GM18511 (cell line): ENCODE data around the gene LIMS2.
A peak's percentile ranks its signal among the peaks of the same experiment; 100 is the strongest.

ENCODE experiments used
- ATAC-seq: cut with Tn5 transposase; IDR thresholded peaks from one replicate; pipeline ENCODE4 v1.9.1; 2021; ENCODE audit warnings: mild to moderate bottlenecking, moderate library complexity; ENCODE audit not compliant: unreplicated experiment

LIMS2 gene

DNA sequence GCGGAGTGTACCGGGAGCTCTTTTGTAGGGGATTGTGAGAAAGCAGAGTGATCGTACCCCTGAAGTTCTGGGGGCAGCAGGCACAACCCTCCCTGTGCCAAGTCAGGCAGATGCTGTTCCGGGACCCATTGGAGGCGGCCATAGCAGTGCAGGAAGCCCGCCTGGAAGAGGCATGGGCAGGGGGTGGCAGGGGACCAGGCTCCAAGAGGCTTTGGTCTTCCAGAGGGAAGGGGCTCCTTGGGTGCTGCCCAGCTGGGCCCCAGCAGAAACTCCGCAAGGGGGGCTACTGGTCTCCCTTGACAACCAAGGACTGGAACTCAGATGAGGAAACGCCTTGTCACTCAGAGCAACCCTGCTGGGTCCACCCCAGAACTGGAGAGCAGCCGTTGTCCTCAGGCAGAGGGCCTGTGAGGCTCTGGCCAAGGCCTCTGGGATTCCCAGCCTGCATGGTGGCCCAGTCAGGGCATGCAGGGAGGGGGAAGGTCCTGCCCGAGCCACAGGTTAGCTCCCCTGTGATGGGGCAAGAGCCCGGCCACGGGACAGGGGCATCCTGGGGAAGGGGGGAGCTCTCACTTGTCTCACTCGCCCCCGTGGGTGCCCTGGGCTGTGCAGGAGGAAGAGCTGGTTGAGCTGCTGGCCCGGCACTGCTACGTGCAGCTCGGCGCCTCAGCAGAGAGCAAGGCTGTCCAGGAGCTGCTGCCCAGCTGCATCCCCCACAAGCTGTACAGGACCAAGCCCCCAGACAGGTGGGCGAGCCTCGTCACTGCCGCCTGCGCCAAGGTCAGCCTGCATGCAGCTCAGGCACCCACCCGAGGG, 50.4 kb downstream of the LIMS2 start:
- no peak for ATAC-seq

DNA sequence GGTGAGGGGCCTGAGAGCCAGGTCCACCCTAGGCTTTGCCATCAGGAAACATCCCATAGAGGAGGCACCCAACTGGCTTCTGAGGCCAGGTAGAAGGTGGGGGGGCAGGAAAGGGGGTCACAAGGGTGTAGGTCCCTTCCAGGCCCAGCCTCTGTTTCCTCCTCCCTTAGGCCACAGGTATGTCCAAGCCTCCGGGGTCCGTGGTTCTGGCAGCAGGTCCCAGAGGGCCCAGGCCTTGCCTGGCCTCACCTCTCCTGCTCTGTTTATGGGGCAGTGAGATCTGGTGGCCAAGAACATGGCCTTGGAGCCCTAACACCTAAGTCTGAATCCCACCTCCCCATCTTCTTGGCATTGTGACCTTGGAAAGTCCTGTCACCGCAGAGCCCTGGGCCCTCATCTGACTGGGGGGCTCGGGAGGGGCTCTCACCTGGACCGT, 51.0 kb downstream of the LIMS2 start:
- no peak for ATAC-seq

DNA sequence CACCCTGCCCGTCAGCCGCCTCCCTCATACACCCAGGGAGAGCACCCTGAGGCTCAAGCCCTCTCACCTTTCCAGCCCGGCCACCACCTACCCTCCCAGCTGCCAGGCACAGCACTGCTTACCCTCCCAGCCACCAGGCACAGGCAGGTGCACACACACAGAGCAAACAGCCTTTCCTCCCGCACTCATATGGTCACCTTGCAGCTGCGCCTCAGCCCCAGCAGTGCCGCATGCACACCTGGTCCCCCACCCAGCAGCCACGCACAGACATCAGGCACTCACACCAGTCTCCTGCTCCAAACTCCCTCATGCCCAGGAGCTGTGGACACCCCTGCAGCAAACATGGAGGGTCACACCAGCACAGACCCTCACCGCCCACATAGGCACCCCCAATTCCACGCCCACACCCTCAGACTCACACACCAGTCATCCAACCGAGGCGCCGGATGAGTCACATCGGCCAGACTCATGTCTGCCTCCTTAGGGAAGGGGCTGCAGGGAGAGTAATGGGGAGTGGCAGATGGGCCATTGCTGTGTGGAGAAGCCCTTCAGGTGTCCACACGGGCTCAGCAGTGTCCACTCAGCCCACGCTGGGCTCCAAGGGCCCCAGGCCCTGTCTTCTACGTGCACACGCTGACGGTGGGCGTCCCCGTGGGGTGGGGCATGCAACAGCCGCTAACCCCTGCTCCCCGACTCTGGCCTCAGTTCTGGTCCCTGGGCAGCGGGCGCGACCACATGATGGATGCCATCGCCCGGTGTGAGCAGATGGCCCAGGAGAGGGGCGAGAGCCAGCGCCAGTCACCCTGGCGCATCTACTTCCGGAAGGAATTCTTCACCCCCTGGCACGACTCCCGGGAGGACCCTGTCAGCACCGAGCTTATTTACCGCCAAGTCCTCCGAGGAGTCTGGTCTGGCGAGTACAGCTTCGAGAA, 51.7 kb downstream of the LIMS2 start:
- ATAC-seq = no peak

DNA sequence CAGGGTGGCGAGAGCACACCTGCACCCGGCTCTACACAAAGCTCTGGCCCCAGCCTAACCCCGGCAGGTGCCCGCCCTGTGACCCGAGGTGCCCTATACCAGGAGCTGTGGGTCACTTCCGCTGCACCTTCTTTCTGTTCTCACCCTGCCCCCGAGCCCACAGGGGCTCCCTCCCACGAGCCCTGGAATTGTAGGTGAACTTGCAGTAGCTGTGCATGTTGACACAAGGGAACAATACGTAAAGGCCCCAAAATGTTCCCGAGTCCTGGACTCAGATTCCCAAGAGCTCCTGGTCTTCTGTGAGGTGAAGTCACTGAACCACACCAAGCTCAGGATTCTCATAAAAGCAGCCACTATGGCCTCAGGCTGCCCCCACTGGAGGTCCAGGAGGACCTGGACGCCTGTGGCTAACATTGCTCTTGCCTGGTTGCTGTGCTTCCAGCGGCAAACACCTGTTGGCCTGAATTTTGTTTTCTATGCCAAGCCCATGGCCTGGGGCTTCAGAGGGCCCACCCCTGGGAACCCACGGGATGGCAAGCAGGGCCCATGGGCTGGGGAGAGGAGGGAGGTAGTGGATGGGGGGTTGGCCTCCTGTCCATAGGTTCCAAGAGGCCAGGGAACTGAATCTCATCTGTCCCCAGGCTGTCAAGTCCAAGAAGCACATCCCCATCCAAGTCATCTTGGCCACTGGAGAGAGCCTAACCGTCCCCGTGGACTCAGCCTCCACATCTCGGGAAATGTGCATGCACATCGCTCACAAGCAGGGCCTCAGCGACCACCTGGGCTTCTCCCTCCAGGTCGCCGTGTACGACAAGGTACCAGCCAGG, 52.6 kb downstream of the LIMS2 start:
- no peak for ATAC-seq

DNA sequence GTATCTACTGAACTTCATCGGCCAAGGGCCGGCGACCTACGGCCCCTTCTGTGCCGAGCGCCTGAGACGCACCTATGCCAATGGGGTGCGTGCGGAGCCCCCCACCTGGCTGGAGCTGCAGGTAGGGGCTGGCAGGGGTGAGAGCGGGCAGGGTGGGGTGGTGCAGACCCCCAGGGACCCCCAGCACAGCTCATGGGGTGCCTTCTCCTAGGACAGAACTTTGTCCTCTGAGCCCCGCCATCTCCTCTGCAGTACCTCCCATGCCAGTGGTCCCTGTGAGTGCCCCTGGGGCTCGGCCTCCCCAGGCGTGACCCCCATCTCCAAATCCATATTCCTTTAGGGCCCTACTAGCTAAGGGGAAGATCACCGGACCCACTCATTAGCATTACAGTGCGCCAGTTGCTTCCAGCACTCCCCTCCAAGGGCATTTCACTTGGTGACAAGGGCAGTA, 53.3 kb downstream of the LIMS2 start:
- ATAC-seq = no peak

DNA sequence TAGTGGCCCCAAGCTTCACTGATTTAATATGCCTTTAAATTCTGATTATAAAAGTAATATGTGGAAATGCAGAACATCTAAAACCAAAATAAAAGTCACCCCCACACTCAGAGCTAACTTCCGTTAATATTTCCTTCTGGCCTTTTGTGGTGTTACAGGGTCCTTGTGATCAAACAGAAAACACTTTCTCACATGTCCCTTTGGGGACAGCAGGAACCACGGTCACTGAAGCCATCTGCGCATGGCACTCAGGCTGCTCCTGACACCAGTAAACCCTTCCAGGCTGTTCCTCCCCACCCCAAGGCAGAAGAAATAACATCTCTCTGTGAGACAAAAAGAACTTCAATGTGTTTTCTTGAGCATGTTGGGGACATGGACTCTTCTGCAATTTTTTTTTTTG, 54.5 kb downstream of the LIMS2 start:
- ATAC-seq = no peak

DNA sequence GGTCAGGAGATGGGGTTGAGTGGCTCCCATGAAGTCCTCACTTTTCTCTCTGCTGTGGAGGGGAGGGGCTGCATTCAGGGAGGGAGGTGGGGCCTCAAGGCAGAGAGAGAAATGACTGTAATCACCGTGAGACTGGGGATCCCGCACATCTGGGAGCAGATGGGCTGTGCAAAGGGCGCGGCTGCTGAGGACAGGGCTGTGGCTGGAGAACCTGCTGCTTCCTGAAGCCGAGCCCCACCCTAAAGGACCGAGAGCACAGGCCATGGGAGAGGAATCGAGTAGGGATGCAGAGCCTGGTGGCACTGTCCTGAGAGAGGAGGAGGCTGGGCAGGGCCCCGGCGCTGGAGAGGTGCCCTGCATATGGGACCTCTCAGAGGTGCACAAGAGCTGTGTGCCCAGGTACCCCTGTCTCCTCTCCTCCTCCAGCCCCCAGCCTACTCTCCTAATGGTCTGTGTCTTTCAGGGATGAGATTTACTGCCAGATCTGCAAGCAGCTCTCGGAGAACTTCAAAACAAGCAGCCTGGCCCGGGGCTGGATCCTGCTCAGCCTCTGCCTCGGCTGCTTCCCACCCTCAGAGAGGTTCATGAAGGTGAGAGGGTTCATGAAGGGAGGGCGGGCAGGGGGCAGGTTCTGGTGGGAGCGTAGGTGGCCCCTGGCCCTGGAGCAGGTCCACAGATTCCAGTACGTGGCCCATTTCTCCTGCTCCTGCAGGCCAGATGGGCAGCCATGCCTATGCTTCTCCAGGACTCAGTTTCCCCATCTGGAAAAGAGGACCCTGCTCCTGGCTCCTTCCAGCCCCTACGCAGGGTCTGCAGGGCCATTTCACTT, 55.2 kb downstream of the LIMS2 start:
- peak; percentile 51 for ATAC-seq

DNA sequence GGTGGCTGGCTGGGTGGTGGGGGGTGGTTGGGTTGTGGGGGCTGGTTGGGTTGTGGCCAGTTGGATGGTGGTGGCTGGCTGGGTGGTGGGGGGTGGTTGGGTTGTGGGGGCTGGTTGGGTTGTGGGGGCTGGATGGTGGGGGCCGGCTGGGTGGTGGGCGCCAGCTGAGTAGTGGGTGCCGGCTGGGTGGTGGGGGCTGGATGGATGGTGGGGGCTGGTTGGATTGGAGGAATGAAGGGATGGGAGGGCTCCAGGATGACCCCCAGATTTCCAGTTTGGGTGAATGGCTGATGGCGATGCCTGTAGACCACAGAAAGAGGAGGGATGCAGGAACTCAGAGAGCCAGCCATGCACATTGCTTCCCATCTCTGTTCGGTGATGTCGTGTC, 56.1 kb downstream of the LIMS2 start:
- no peak for ATAC-seq

DNA sequence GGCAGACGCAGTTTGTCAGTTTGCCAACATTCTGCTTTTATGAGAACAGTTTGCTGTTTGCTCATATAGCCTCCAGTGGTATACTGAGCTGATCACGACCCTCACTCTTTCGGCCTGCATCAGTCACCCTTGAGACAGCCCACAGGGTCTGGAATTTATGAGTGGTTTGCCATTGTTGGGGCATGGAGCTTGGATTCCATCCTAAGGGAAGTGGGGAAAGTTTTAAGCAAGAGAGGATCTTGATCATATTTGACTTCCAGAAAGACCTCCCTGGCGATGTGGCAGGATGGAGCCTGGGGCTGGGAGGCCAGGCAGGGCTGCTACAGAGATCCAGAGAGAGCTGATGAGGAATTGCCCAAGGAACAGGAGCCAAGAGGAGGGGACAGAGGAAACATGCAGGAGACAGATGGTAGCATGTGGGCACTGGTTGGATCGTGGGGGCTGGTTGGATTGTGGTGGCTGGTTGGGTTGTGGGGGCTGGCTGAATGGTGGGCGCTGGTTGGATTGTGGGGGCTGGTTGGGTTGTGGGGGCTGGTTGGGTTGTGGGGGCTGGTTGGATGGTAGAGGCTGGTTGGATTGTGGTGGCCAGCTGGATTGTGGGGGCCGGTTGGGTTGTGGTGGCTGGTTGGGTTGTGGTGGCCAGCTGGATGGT, 56.7 kb downstream of the LIMS2 start:
- no peak for ATAC-seq

DNA sequence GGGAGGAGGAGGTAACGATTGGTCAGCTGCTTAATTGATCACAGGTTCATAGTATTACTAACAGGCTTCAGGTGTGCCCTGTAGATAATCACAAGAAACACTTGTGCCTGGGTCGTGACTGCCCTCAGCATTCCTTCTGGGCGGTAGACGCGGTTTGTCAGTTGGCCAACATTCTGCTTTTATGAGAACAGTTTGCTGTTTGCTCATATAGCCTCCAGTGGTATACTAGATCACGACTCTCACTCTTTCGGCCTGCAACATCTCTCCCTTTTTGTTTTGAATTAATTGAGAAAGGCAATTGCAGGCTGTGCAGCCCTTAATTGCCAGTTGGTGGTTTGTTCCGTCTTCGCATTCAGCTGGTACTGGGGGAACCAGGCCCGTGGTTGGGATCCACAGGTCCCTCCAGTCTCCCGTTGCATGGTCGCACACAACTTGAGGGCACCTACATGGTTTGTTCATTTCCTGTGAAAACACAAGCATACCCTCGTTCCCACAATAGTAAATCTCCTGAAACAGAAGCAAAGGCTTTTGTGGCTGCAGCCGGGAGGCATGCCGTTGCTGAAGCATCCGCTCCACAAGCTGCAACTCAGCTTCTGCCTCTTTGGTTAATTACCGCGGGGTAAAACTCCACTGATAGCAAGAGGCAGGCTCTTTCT, 59.7 kb downstream of the LIMS2 start:
- ATAC-seq = no peak

DNA sequence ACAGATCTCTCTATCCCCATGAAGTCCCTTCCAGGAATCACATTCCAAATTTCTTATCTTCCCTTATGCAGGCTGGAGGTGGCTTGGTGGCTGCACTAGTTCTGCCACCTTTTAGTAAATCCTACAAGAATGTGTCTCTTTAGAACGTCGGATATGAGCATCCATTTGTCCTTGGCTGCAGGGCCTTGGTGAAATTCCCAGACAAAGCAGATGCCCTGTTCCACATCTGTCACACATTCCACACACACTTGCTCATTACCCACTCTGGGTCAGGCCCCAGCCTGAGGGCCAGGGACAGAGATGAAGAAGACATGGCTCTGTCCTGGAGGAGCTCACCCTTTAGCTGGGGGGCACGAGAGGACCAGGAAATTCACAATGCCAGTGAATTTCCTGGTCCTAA, 60.6 kb downstream of the LIMS2 start:
- ATAC-seq = no peak

DNA sequence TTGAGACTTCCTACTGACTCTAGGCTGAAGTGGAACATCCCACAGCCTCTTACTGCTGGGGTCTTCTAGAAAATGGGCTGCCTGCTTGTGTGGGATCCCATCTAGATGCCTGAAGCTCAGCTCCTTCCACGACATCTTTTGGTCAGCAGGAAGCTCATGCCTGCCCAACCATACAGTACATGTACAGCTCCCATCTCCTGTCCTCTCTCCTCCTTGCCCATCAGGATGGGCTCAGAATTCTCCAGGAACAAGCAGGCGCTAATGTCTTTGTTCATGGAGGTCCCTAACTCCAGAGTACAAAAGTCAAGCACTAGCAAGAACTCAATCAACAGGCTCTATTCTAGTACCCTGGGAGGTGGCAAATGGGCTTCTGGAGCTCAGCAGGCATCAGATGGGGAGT, 61.1 kb downstream of the LIMS2 start:
- no peak for ATAC-seq

DNA sequence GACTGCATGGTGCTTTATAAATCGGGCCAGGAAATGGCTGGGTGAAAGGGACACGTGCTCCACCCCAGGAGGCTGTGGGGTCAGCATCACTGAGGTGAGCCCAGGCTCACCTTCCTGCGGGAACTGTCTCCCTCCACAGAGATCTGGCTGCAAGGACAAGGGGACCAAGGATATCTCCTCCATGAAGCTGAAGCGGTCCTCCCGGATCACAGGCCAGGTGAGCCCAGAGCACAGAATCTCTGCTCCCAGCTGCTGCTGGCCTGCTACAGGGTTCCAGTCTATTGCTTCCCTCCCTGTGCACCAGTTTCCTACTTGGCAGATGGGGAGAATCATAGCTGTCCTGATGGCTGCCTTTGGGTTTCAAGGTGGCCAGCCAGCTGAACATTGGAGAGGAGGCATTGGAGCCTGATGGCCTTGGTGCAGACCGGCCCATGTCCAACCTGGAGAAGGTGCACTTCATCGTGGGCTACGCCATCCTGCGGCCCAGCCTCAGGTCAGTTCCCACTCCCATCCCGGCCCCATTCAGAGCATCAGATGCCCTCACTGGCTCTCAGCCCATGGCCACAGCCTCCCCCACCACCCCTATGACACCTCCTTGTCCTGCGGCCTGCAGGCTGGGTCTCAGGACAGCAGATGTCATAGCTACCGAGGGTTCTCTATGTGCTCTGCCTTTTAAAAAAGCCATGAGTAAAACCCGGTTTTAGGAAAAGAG, 63.1 kb downstream of the LIMS2 start:
- ATAC-seq = no peak

DNA sequence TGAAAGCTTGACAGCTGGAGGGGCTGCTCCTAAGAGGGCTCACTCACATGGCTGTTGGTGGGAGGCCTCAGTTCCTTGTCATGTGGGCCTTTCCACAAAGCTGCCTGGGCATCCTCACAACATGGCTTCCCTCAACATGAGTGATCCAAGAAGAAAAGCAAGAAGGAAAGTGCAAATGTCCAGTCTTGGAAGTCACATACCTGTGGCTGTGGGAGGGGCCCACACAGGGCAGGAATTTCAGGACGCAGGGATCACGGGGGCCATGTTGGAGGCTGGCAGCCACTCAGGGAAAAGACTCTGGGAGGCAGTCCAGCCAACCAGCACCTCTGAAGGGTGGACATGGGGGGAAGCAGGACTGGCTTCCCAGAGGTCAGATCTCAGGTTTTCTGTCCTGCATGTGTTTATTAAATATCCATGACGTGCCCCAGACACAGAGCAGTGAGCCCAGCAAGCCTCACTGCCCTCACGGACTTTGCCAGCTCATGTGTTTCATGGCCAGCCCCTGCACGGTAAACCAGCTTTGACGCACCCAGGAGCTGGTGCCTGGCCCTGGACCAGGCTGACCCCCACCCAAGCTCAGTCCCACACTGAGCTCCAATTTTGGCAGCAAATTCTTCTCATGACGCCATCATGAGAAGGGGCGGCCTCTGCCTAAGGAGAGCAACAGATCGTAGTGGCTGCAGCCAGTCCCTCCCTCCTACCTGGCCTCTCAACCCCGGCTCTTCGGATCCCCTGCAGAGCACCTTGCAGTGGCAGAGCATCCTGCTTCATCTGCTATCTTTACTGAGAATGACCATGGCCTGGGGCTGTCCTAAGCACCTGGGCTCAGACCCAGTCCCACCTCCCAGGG, 64.0 kb downstream of the LIMS2 start:
- no peak for ATAC-seq

DNA sequence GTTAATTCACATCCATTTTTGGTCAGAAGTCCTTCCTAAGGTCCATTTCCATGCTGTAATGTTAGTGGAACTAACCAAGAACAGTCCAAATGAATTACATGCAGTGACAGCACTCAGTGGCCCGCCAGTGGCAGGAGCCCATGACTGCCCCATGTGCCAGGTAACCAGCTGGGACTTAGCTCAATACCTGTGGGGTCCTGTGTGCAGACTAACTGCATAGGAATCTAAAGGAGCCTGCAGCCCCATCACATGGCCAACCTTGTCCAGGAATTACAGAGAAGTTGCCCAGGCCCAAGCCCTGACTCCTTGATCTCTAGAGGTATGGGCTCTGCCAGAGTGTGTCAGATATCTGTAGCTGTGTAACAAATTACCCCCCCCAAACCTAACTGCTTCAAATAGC, 64.8 kb downstream of the LIMS2 start:
- ATAC-seq = no peak

DNA sequence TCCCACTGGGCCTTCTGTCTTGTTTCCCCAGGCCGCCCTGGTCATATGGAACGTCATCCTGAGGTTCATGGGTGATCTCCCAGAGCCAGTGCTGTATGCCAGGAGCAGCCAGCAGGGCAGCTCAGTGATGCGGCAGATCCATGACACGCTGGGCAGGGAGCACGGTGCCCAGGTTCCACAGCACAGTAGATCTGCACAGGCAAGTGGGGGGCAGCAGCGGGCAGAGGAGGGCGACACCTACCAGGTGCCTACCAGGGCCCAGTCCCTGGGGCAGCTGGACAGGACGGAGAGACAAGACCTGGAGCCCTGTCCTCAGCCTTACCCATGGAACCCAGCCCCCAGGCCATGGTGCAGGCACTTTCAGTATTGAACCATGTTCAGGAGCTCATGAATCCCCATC, 65.5 kb downstream of the LIMS2 start:
- no peak for ATAC-seq

DNA sequence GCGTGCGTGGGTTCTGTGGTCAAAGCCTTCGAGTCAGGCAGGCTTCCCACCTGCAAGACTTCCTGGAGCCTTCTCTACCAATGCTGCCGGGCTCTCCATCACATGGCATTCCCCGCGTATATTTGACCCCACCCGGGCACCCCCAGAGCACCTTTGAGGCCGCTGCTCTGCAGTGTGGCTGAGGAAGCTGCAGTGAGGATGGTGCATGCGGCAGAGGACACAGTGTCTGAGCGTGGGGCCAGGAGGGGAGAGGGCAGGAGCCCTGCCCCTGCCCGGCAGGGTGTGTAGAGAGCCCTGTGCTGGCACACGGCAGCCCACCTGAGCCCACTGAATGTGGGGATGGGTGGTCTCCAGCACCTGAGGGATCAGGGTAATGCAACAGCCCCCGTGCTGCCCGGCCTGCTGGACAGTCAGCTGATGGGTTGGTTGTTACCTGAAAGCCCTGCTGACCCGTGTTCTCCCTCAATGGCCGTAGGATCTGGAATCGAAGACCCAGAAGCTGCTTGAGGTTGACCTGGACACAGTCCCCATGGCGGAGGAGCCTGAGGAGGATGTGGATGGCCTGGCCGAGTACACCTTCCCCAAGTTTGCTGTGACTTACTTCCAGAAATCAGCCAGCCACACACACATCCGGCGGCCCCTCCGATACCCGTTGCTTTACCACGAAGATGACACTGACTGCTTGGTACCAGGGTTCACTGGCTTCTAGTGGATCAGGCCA, 66.1 kb downstream of the LIMS2 start:
- ATAC-seq = no peak
